ENCODE data around the gene NR1H3.
"Not testable (repeated sequence)": the region's sequence is repeated elsewhere in the genome, so short reads cannot be mapped to it uniquely, and the experiment has no call there.

Gene NR1H3

GRCh38 chr11:47257517-47258316, at the start of gene NR1H3:
Gene NR1H3, plus strand, starts transcription at chr11:47257996. Its CDS starts 1,221 bp downstream, at chr11:47259217.
- peak; percentile 89 for DNase-seq

GRCh38 chr11:47208008-47208552, 49.7 kb upstream of the NR1H3 start:
- not testable (repeated sequence) for DNase-seq

- DNase-seq, result no peak
These were observed 49.2 kb upstream of the NR1H3 start for GRCh38 chr11:47208628-47209027.

- DNase-seq, result no peak
These were observed 44.9 kb upstream of the NR1H3 start for GRCh38 chr11:47212938-47213337.

GRCh38 chr11:47213950-47214565, 43.7 kb upstream of the NR1H3 start:
- DNase-seq, result peak; percentile 90

- DNase-seq, result no peak
These were observed 42.4 kb upstream of the NR1H3 start for GRCh38 chr11:47215366-47215910.

- DNase-seq, result peak; percentile 77
These were observed 41.5 kb upstream of the NR1H3 start for GRCh38 chr11:47216121-47216798.

- no peak for DNase-seq
These were observed 37.4 kb upstream of the NR1H3 start for GRCh38 chr11:47220401-47220821.

GRCh38 chr11:47222696-47223095, 35.1 kb upstream of the NR1H3 start:
- DNase-seq, result no peak

GRCh38 chr11:47225552-47226400, 32.0 kb upstream of the NR1H3 start:
- DNase-seq, result no peak

- DNase-seq, result no peak
These were observed 28.6 kb upstream of the NR1H3 start for GRCh38 chr11:47229161-47229560.

- DNase-seq, result no peak
These were observed 24.7 kb upstream of the NR1H3 start for GRCh38 chr11:47233051-47233450.

- peak; percentile 39 for DNase-seq
These were observed 23.7 kb upstream of the NR1H3 start for GRCh38 chr11:47233989-47234668.

GRCh38 chr11:47234669-47235100, 23.1 kb upstream of the NR1H3 start:
- DNase-seq, result peak; percentile 49

- no peak for DNase-seq
These were observed 22.6 kb upstream of the NR1H3 start for GRCh38 chr11:47235163-47235562.

- no peak for DNase-seq
These were observed 21.3 kb upstream of the NR1H3 start for GRCh38 chr11:47236482-47236881.

- no peak for DNase-seq
These were observed 17.9 kb upstream of the NR1H3 start for GRCh38 chr11:47239852-47240251.

- no peak for DNase-seq
These were observed 15.9 kb upstream of the NR1H3 start for GRCh38 chr11:47241841-47242301.

GRCh38 chr11:47242596-47243192, 15.1 kb upstream of the NR1H3 start:
- no peak for DNase-seq

- DNase-seq, result no peak
These were observed 14.3 kb upstream of the NR1H3 start for GRCh38 chr11:47243454-47243853.

Measured in right hindlimb (tissue), 1 donor.